Vagina (tissue), 2 donors: ENCODE measurements around the gene BCL11A.

Experiments
- POLR2A ChIP-seq, 2 donors: fragments of 450-650 bp; IDR thresholded peaks; one replicate each; pipeline ENCODE4 v1.6.1; 2017; ENCODE audit warnings: antibody characterized with exemption in 2 of 2, mild to moderate bottlenecking in 2 of 2, moderate library complexity in 2 of 2
- POLR2AphosphoS5 ChIP-seq, 2 donors: sonication (generic); formaldehyde crosslinking; IDR thresholded peaks; one replicate each; pipeline ENCODE4 v1.9.0; 2017; ENCODE audit warnings: antibody characterized with exemption in 2 of 2, mild to moderate bottlenecking in 2 of 2, low read depth in 1 of 2; ENCODE audit not compliant: insufficient read depth in 1 of 2
- TF ChIP-seq, protein P1 (sequence below), 3 experiments: fragments of 450-650 bp in 2 of 3; fragments of 200-600 bp in 1 of 3; sonication (generic) in 1 of 3; IDR thresholded peaks; one replicate each; pipeline ENCODE4 v1.5.1; 2017 to 2019; ENCODE audit warnings: antibody characterized with exemption in 3 of 3, mild to moderate bottlenecking in 2 of 3, moderate library complexity in 2 of 3

DNA sequence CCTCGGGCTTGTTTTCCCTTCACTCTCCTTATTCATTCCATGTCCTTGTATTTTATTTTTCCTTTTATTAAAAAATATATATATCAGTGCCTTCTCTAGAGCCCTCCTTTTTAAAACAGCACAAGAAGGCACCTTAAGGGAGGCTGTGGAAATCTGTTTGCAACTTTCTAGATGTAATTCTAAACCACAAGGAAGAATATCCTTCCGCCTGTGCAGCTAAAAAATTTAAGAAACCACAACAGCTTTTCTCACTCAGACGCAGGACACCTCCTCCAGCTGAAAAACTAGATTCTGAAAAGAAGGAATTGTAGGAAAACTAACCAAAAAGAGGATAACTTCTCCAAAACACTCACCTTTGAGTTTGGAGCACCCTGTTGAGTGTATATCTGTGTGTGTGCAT lies 142.2 kb downstream of the BCL11A start:
- TF ChIP-seq, protein P1, sequence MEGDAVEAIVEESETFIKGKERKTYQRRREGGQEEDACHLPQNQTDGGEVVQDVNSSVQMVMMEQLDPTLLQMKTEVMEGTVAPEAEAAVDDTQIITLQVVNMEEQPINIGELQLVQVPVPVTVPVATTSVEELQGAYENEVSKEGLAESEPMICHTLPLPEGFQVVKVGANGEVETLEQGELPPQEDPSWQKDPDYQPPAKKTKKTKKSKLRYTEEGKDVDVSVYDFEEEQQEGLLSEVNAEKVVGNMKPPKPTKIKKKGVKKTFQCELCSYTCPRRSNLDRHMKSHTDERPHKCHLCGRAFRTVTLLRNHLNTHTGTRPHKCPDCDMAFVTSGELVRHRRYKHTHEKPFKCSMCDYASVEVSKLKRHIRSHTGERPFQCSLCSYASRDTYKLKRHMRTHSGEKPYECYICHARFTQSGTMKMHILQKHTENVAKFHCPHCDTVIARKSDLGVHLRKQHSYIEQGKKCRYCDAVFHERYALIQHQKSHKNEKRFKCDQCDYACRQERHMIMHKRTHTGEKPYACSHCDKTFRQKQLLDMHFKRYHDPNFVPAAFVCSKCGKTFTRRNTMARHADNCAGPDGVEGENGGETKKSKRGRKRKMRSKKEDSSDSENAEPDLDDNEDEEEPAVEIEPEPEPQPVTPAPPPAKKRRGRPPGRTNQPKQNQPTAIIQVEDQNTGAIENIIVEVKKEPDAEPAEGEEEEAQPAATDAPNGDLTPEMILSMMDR (IDR thresholded peaks at IDR 0.05) = no peak
- TF ChIP-seq POLR2A (IDR thresholded peaks at IDR 0.05) (no peak), POLR2AphosphoS5 (IDR thresholded peaks at IDR 0.05; ENCODE audit: insufficient read depth in 1 of 2, low read depth in 1 of 2) (no peak)
